ENCODE results near the gene TPCN1. TPM values are rescaled to one million over a fixed set of nuclear protein-coding genes. Genes with fewer than 3 reads are reported as not detected.

The TPCN1 gene
- total RNA-seq, 4 donors from 2014 or later, result 27.6 to 82.3 (median 46.3) TPM

DNA sequence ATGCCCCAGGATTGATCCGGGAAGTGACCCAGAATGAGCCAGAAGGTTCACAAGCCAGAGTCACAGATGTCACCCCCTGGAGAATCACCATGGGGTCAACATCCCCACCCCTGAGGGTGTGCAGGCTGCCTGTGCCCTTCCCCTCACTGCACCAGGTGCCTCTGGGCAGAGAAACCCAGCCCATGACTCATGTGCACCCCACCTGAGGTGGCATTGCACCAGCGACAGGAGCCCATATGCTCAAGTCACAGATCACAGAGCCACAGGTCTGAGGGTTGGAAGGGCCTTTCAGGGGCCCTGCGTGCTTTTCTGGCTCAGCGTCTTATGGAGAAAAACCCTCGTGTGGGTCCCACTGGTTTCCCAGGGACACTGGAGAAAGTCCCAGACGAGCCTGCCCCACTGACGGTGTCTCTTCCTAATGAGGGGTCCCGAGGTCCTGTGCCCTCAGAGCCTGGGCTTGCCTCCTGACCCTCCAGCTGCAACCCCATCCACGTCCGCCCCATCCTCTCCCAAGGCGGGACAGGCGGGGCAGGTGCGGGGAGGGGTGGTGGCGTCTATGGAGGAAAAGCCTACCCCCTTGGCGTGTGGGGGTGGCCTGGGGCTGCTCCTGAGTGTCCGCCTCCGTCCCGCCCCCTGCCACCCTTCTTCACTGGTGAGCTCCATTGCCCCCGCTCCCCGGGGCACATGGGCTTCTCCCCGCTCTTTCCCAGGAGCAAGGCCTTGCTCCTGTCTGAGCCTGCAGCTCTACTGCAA lies 66.1 kb downstream of the TPCN1 start:
- TF ChIP-seq, protein P1, sequence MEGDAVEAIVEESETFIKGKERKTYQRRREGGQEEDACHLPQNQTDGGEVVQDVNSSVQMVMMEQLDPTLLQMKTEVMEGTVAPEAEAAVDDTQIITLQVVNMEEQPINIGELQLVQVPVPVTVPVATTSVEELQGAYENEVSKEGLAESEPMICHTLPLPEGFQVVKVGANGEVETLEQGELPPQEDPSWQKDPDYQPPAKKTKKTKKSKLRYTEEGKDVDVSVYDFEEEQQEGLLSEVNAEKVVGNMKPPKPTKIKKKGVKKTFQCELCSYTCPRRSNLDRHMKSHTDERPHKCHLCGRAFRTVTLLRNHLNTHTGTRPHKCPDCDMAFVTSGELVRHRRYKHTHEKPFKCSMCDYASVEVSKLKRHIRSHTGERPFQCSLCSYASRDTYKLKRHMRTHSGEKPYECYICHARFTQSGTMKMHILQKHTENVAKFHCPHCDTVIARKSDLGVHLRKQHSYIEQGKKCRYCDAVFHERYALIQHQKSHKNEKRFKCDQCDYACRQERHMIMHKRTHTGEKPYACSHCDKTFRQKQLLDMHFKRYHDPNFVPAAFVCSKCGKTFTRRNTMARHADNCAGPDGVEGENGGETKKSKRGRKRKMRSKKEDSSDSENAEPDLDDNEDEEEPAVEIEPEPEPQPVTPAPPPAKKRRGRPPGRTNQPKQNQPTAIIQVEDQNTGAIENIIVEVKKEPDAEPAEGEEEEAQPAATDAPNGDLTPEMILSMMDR (IDR thresholded peaks at IDR 0.05; ENCODE audit: low read depth), result no peak

DNA sequence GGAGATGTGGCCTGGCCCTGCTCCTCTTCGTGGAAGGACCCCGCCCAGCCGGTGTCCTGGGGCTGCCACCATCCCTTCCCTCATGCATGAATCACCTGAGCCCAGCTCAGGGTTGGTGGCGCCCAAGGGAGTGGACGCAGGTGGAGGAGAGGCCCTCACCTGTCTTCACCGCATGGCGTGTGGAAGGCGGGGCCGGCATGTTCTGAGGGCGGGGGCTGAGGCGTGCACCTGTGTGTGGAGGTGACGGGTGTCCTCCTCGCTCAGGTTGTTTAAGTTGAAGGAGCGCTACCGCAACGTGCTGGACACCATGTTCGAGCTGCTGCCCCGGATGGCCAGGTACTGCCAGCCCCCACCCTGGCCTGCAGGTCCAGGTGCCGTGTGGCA lies 66.6 kb downstream of the TPCN1 start:
- TF ChIP-seq, protein P1 (IDR thresholded peaks at IDR 0.05; ENCODE audit: low read depth), result no peak

DNA sequence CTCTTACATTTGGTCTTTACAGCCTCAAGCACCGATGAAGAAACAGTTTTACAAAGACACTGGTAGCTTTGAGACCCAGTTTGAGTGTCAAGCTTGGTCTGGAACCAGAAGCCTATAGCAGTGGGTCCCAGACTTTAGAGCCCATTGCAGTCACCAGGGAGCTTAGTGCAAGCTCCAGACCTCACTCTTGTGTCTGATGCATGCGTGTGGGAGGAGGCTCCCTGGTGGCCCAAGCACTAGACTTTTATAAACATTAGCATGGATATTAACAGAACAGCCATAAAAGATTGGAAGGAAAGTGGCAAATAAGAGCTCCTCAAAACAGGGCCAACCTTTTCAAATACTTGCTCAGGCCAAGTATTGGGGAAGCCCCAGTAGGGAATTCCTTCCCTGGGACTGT lies 68.1 kb downstream of the TPCN1 start:
- TF ChIP-seq, protein P1 (IDR thresholded peaks at IDR 0.05; ENCODE audit: low read depth), result no peak

DNA sequence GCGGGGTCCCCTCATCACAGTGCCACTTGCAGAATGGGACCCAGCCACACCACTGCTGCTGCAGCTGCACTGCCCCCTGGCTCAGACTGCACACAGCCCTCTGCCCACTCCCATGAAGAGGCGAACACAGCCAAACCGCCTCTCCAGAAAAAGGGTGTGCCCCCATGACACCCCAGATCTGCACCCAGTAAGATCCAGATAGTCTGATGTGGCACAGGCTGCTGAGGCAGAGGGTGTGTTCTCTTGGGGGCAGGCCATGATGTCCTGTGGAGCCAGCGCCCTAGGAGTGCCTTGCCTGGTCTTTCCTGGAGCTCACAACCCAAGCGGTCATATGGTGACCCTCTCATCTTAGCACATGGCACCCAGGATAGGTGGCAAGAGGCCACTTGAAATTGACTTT lies 69.2 kb downstream of the TPCN1 start:
- TF ChIP-seq, protein P1 (IDR thresholded peaks at IDR 0.05; ENCODE audit: low read depth), result no peak

DNA sequence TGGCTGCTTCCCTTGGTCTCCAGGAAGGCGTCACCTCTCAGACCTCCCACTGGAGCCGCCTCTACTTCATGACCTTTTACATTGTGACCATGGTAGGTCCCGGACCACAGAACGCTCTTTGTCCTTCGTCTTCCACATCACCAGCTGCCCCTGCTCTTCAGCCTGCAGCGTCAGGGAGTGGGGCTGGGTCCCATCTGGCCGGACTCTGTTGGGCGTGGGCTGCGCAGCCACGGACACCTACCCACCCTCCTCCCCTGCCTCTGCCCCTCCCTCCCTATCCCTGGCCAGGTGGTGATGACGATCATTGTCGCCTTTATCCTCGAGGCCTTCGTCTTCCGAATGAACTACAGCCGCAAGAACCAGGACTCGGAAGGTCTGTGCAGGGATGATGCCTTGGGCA lies 70.3 kb downstream of the TPCN1 start:
- TF ChIP-seq, protein P1 (IDR thresholded peaks at IDR 0.05; ENCODE audit: low read depth), result no peak

DNA sequence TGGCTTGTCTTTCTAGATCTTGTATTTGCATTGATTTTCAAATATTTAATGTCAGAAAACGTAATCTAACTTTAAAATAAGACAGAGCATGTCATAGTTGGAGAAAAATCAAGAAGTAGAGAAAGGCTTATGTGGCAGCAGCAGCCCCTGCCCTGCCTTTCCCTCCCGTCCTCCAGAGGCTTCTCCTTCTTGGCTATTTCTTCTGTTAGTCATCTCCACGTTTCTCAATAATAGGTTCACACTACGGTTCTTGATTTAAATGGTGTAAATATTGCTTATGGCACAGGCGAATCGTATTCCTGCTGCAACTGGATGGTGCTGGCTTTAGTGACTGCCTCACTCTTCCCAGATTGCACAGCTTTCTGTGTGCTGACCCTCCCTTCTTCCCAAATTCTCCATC lies 70.8 kb downstream of the TPCN1 start:
- TF ChIP-seq, protein P1 (IDR thresholded peaks at IDR 0.05; ENCODE audit: low read depth), result no peak

DNA sequence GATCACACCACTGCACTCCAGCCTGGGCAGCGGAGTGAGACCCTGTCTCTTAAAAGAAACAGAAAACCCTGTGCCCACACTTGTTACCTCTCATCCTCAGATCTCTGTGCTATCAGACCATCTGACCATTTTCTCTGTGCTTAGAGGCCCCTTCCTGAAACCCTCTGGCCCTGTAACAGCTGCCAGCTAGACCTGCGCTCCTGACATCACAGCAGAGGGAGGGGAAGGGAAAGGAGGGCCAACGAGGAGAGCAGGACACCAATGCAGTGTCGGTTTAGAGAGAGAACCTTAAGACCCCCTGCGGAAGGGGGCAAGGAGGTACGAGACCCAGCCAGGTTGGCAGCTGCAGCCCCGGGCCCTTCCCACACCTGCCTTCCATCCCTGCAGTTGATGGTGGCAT lies 71.3 kb downstream of the TPCN1 start:
- TF ChIP-seq, protein P1 (IDR thresholded peaks at IDR 0.05; ENCODE audit: low read depth), result no peak

All from subcutaneous adipose tissue (tissue), 4 donors.